Loucy (cell line): ENCODE data around the gene ACVRL1.

Experiments used
- H2AFZ ChIP-seq: fragments of 200-600 bp; sonication (generic); 2 replicates; pipeline ENCODE4 v1.6.0; 2016; ENCODE audit warnings: antibody characterized with exemption, mild to moderate bottlenecking, low read length, moderate library complexity
- H3F3A ChIP-seq: fragments of 200-600 bp; 2 replicates; pipeline ENCODE4 v1.6.0; 2016; ENCODE audit warnings: antibody characterized with exemption, low read depth, mild to moderate bottlenecking
- H3K27me3 ChIP-seq: fragments of 200-600 bp; sonication (generic); 2 replicates; pipeline ENCODE4 v1.6.1; 2014; ENCODE audit warnings: low read length, mild to moderate bottlenecking; ENCODE audit not compliant: insufficient read depth, poor library complexity, severe bottlenecking
- H3K36me3 ChIP-seq: fragments of 200-600 bp; sonication (generic); 2 replicates; pipeline ENCODE4 v1.6.1; 2016; ENCODE audit warnings: low read length; ENCODE audit not compliant: insufficient read depth
- H3K4me1 ChIP-seq: fragments of 200-600 bp; sonication (generic); 2 replicates; pipeline ENCODE4 v1.5.1; 2014; ENCODE audit warnings: low read length, mild to moderate bottlenecking; ENCODE audit not compliant: insufficient read depth, poor library complexity, severe bottlenecking
- H3K4me2 ChIP-seq: fragments of 200-600 bp; sonication (generic); 2 replicates; pipeline ENCODE4 v1.6.0; 2014; ENCODE audit warnings: antibody characterized with exemption, low read length, low read depth, mild to moderate bottlenecking; ENCODE audit not compliant: poor library complexity, severe bottlenecking
- H3K4me3 ChIP-seq: fragments of 200-600 bp; sonication (generic); 2 replicates; pipeline ENCODE4 v1.5.1; 2014; ENCODE audit warnings: low read length, mild to moderate bottlenecking, mixed read lengths; ENCODE audit not compliant: poor library complexity, severe bottlenecking
- H3K79me2 ChIP-seq: fragments of 200-600 bp; sonication (generic); 2 replicates; pipeline ENCODE4 v1.6.1; 2014; ENCODE audit warnings: low read length; ENCODE audit not compliant: insufficient read depth
- H3K9ac ChIP-seq: fragments of 200-600 bp; sonication (generic); 2 replicates; pipeline ENCODE4 v1.6.0; 2014; ENCODE audit warnings: mild to moderate bottlenecking, low read depth, low read length, moderate library complexity; ENCODE audit not compliant: poor library complexity, severe bottlenecking
- H3K9me2 ChIP-seq: fragments of 200-600 bp; sonication (generic); replicated peaks from 2 replicates; pipeline ENCODE4 v1.6.1; 2016; ENCODE audit warnings: low read depth, low read length, mixed read lengths
- H3K9me3 ChIP-seq: fragments of 200-600 bp; sonication (generic); 2 replicates; pipeline ENCODE4 v1.6.1; 2014; ENCODE audit warnings: mild to moderate bottlenecking, antibody characterized with exemption, low read length, low read depth; ENCODE audit not compliant: insufficient read depth
- H4K20me1 ChIP-seq: fragments of 200-600 bp; sonication (generic); 2 replicates; pipeline ENCODE4 v1.6.0; 2014; ENCODE audit warnings: antibody characterized with exemption, low read length, mild to moderate bottlenecking; ENCODE audit not compliant: insufficient read depth, poor library complexity, severe bottlenecking
- EZH2phosphoT487 ChIP-seq: fragments of 200-600 bp; IDR thresholded peaks from 2 replicates; pipeline ENCODE4 v1.6.1; 2018; ENCODE audit warnings: antibody characterized with exemption, mild to moderate bottlenecking, moderate library complexity, borderline replicate concordance
- TF ChIP-seq, protein P1 (sequence below): fragments of 200-600 bp; sonication (generic); conservative IDR thresholded peaks from 2 replicates; pipeline ENCODE4 v1.5.1; 2014; ENCODE audit warnings: mild to moderate bottlenecking, antibody characterized with exemption, low read length

The ACVRL1 gene

DNA sequence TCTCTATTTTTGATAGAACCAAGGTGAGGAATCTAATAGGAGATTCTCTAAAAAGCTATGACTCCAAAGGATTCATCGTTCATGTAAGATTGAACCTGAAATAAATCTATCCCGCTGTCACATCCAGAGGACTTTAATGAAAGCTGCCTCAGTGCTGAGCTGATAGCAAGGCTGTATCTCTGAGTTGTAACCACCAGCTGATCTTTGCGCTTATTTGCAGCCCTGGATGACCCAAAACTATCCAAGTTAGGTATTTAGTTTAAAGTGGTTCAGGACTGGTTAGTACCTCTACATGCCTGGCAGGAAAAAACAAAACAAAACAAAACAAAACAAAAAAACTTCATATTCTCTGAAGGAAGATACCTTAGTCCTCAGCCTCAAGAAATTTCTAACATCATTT lies 28.2 kb upstream of the ACVRL1 start:
- H3K9me2 ChIP-seq: no peaks in the 10 kb centered on the region
- no peak for TF ChIP-seq EZH2phosphoT487
- TF ChIP-seq, protein P1, sequence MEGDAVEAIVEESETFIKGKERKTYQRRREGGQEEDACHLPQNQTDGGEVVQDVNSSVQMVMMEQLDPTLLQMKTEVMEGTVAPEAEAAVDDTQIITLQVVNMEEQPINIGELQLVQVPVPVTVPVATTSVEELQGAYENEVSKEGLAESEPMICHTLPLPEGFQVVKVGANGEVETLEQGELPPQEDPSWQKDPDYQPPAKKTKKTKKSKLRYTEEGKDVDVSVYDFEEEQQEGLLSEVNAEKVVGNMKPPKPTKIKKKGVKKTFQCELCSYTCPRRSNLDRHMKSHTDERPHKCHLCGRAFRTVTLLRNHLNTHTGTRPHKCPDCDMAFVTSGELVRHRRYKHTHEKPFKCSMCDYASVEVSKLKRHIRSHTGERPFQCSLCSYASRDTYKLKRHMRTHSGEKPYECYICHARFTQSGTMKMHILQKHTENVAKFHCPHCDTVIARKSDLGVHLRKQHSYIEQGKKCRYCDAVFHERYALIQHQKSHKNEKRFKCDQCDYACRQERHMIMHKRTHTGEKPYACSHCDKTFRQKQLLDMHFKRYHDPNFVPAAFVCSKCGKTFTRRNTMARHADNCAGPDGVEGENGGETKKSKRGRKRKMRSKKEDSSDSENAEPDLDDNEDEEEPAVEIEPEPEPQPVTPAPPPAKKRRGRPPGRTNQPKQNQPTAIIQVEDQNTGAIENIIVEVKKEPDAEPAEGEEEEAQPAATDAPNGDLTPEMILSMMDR: no peak
- no peaks in the 10 kb centered on the region for H3K9me3 ChIP-seq
- no peaks in the 10 kb centered on the region for H3K4me1 ChIP-seq
- no peaks in the 10 kb centered on the region for H3F3A ChIP-seq
- no peak overlapping the region for H2AFZ ChIP-seq
- H3K9ac ChIP-seq: no peak overlapping the region
- H3K4me3 ChIP-seq: no peak overlapping the region
- H3K4me2 ChIP-seq: no peak overlapping the region
- H3K27me3 ChIP-seq: no peaks in the 10 kb centered on the region
- H3K36me3 ChIP-seq: no peaks in the 10 kb centered on the region
- no peaks in the 10 kb centered on the region for H4K20me1 ChIP-seq
- H3K79me2 ChIP-seq: no peaks in the 10 kb centered on the region

DNA sequence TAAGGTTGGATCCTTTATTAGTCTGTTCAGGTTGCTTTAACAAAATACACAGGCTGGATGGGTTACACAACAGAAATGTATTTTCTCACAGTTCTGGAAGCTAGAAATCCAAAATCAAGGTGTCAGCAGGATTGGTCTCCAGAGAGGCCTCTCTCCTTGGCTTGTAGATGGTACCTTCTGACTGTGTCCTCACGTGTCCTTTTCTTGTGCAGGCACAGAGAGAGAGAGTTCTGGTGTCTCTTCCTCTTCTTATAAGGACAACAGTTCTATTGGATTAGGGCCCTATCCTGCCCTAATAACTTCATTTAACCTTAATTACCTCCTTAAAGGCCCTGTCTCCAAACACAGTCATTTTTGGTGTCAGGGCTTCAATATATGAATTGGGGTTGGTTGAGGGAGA lies 24.0 kb upstream of the ACVRL1 start:
- no peaks in the 10 kb centered on the region for H3K27me3 ChIP-seq
- no peak overlapping the region for H3K4me2 ChIP-seq
- no peak for TF ChIP-seq EZH2phosphoT487
- TF ChIP-seq, protein P1: no peak
- H3K4me1 ChIP-seq: peaks cover 15% of the 10 kb centered on the region
- no peaks in the 10 kb centered on the region for H3K9me2 ChIP-seq
- H3K9me3 ChIP-seq: no peaks in the 10 kb centered on the region
- no peaks in the 10 kb centered on the region for H3F3A ChIP-seq
- H3K36me3 ChIP-seq: no peaks in the 10 kb centered on the region
- H3K9ac ChIP-seq: no peak overlapping the region
- H2AFZ ChIP-seq: no peak overlapping the region
- no peak overlapping the region for H3K4me3 ChIP-seq
- no peaks in the 10 kb centered on the region for H3K79me2 ChIP-seq
- no peaks in the 10 kb centered on the region for H4K20me1 ChIP-seq

- H3K9ac ChIP-seq: no peak overlapping the region
- H3K79me2 ChIP-seq: no peaks in the 10 kb centered on the region
- no peak for TF ChIP-seq EZH2phosphoT487
- TF ChIP-seq, protein P1: no peak
- H4K20me1 ChIP-seq: no peaks in the 10 kb centered on the region
- H3K4me1 ChIP-seq: peaks cover 15% of the 10 kb centered on the region
- H2AFZ ChIP-seq: no peak overlapping the region
- H3K9me3 ChIP-seq: no peaks in the 10 kb centered on the region
- no peaks in the 10 kb centered on the region for H3K27me3 ChIP-seq
- H3K4me2 ChIP-seq: no peak overlapping the region
- no peak overlapping the region for H3K4me3 ChIP-seq
- no peaks in the 10 kb centered on the region for H3K9me2 ChIP-seq
- no peaks in the 10 kb centered on the region for H3K36me3 ChIP-seq
- H3F3A ChIP-seq: no peaks in the 10 kb centered on the region
Measured at GRCh38 chr12:51883998-51884675, 23.2 kb upstream of the ACVRL1 start.
